GM19043 (cell line): ENCODE results near the gene CA5A.
"Not testable (repeated sequence)": the region's sequence is repeated elsewhere in the genome, so short reads cannot be mapped to it uniquely, and the experiment has no call there.

Experiments used
- ATAC-seq: cut with Tn5 transposase; IDR thresholded peaks from one replicate; pipeline ENCODE4 v1.9.1; 2021; ENCODE audit warnings: low read depth; ENCODE audit not compliant: unreplicated experiment

CA5A gene

DNA sequence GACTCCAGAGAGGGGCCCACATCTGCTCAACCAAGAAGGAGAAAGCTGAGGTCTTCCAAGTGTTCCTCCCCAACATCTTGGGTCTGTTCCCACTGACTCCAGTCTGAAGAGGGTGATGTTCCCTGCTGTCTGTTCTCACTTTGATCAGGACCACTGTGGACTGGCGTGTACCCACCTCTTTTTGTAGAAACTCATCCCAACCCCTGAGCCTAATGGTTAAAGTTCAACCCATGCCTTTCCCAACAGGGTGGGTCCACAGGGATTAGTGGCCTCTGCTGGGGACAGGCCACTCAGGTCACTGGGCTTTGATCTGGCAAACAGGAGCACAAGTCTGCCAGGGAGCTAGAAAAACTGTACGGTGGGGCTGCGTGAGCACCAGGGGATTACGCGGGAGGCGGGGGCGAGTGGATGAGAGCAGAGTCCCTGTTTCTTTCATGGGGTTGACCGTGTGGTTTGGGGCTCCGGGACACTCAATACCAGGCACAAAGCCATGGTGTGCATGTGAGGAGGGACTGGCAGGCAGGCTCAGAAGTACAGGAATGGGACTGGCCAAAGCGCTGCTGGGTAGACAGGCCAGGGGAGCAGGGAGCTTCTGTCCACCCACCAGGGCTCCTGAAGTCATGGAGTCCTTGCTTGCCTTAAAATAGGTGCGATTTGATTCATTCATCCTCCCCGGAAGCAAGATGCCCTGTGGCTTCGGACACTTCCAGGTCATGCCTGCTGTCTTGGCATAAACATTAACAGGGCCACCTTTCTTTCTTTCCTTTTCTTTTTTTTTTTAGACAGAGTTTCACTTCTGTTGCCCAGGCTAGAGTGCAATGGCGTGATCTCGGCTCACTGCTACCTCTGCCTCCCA lies at the start of gene CA5A:
TSS of gene CA5A (minus strand) at position 155 of the 856 bp plus-strand sequence. CDS start at position 76, 79 bp downstream.
- no peak for ATAC-seq

DNA sequence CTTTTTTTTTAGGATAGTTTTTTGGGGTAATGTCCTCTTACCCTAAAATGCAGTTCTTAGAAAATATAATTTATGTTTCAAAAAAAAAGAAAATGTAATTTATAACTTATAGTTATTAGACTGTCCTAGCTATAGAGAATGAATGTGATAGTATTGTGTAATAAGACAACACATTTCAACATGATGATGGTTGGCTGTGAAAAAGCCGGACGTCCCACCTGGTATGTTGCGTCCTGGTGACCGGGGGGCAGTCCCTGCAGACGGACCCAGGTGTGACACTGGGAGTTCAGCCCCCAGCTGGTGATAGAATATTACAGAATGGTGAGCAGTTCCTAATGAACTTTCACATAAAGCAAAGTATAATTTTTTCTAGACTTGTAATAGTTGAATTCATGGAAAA lies 49.2 kb upstream of the CA5A start:
- not testable (repeated sequence) for ATAC-seq

DNA sequence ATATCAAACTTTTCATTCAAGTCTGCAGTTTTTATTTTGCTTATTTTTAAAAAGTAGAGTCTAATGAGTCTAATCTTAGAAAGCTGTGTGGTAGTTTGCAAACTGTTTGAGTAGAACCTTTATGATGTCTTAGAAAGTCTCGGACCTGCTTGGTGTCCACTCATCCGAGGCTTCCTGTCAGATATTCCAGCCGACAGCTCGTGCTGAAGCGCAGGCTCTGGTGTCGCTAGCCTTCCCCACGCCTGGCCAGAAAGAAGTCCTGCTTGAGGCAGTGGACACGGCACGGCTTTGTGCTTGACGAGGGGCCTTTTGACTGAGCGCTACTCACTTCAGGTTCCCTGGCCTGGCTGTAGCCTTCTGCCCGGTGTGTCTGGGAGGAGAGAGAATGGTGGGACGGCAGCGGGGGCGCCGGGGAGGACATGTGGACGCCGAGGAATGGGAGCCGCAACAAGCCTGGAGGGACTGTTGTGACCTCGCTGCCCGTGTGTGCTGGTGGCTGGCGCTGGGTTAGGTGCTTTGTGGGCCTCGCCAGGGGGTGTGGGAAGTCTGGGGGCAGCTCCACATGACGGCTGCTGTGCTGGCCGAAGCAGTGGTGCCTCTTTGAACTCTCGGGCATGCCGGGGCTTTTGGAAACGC lies 48.4 kb upstream of the CA5A start:
- ATAC-seq, result no peak

DNA sequence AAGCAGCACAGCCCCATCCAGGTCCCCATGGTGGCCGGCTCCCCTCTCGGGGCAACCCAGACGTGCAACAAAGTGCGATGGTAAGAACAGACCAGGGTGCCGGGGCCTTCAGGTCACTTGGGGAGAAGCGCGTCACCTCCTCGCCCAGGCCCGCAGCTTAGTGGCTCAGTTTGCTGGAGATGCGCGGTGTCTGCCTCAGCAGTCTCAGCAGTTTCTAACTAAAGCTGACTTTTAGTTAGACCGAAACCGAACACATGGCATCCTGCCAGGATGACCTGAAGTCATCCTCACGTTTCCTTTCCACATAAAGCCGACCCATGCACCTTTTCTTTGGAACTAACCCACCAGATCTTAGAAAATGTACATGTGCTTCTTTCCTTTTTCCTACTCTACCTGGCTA lies 47.9 kb upstream of the CA5A start:
- not testable (repeated sequence) for ATAC-seq

DNA sequence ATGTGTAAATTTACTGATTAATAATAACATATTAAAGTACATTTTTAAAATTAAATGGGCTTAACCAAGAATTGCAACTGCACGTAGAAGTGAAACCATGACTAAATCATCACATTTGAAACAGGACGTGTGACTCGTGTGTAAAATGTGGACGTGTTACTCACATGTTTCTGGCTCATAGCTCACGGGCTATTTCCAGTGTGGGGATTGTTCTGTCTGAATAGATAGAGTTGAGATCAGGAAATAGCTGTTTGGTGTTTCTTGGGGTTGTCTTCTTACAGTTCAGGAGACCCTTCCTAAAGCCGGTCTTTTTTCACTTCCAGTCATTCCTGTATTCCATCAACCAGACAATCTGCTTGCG lies 47.4 kb upstream of the CA5A start:
- not testable (repeated sequence) for ATAC-seq

DNA sequence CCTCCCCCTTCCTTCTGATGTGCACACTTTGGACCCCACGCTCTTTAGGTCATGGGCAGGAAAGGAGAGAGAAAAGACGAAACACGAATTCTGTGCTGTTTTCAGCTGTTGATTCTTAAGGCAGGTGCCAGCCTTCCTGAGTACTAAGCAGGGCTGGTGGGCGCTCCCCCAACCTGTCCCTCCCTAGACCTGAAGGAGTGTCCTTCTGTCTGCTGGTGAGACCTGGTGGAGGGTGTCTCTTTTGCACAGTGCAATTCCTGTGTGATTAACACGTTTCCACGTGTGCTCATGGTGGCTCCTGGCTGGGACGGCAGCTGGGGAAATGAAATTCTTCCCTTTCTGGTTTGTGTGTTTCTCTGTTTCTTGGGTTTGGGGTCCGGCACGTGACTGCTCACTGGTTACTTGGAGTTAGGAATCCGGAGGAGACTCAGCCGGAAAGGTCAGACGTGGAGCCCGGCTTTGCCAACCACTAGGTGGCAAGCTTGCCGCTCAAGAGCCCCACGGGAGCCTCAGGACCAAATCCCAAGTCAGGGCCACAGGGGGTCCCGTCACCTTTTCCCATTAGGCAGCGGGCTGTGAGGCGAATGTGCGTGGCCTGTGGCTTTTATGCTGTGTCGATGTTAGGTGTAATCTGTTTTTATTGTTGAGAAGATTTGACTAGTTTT lies 46.9 kb upstream of the CA5A start:
- ATAC-seq, result not testable (repeated sequence)

DNA sequence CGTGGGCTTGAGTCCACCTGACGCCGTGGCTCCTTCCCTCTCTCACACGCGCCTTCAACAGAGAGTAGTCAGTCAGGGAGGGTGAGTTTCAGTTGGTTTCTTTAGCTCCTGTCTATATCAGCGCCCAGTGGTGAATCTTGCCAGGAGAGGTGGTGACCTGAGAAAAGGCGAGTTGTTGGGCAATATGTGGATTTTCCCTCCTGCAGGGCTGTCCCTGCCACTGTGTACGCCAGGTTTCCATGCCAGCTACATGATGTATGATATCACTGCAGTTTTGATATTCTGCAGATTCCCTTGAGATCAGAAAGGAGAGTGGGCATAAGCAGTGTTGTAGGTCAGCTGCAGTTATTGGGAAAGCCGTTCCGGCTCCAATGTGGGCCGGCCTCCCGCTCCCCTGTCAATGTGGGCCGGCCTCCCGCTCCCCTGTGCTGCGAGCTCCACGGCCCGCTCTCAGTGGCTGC lies 46.3 kb upstream of the CA5A start:
- no peak for ATAC-seq

DNA sequence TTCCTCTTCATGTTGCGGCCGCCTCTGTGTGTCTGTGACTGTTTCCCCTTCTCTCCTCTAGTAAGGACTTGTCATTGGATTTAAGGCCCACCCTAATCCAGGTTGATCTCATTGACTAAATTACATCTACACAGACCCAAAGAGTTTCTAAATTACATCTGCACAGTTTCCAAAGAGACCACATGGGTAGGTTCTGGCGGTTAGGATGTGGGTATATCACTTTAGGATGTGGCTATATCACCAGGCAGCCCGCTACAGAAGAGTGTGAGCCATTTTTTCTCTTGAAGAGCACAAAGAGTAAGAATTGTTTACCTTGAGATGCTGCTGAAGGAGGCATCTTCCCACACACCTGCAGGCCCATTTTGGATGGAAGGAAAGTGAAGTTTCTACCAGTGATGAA lies 45.0 kb upstream of the CA5A start:
- ATAC-seq, result not testable (repeated sequence)

DNA sequence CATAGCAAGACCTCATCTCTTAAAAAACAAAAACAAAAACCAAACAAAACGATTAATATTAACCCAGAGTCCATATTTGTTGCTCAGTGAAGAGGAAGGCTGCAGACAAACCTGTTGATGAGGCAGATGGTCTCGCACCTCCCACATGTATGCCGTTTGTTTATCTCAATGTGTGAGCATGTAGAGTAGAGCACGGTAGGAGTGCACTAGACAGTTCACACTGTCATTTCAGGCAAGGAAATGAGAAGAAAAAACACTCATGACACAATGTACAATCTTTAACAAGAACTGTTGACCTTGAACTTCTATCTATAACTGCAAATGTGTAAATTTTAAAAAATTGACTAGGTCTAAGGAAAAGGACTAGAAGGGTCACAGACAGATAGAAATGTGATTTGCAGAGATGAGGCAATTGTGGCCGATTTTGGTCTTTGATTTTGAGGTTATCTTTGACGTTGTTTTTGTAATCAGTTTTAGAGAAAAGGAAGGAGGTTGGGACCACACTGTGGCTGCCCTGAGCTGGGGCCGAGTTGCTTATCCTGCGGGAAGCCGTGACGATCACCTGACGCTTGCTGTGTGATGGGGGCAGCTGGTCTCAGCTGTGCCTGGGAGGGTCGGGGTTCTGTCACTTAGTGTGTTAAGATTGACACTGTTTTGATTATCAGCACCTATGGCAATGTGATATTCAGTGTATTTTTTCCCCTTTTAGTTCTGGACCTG lies 43.7 kb upstream of the CA5A start:
- not testable (repeated sequence) for ATAC-seq

DNA sequence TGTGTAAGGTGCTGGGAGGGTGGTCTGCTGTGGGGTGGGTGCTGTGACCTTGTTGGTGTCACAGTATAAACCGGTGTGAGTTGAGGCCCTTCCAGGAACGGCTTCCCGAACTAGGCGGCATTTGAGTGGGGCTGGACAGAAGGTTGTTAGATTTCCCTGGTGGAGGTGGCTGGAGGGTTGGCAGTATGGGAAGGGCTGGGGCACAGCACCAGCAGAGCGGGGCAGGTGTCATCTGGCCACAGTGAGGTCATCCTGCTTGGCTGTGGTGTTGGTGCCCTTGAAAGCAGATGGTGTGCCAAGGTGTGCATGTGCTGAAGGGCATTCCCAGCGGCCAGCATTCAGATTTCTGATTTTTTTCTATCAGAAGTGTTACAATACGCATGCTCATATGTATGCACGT lies 43.0 kb upstream of the CA5A start:
- ATAC-seq, result no peak

DNA sequence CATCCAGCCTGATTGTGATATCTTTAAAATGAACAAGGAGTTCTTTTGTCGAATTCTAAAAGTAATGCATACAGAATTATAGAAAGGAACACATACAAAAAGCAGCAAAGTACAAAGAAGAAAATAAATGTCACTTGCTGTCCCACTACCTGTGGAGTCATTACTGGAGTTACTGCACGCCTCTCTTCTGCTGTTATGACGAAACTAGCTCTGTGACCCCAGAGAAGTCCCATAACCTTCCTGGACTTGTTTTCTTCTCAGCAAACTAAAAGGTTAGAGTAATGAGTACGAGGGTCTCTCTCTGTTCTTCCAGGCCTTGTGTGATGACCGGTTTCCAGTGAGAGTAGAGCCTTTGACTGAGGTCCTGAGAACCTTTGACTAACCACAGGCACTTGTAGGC lies 41.8 kb upstream of the CA5A start:
- no peak for ATAC-seq

DNA sequence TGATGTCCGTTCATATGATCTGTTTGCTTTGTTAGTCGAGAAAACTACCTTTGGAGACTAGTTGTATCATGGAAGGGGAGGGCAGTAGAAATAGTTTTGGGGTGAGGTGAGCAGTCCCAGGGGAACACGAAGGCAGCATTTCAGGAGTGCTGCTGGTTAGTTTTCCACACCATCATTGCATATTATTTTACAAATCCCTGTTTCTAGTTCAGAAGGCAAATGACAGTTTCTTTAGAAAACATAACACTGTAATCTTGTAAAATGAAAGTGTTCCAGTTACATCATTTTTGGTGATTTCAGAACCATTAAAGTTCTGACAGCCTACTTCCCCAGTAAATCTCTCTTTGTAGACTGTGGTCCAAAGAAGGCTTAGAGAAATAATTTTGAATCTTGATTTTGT lies 40.3 kb upstream of the CA5A start:
- no peak for ATAC-seq

DNA sequence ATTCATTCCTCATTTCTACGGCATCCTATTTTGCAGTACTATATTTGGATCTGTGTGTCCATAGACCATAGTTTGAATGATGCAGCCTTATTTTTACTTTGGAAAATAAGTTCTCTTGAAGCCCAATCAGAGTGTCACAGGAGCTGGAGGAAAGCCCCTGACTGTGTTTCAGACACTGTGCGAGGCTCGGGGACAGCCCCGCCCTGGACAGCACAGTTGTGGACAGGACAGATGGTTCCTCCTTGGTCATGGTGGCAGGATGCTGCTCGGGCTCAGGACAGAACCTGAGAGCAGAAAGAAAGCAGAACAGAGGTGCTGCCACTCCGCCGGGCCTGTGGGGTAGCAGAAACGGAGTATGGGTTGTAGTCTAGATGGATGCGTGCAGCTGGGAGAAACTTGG lies 37.8 kb upstream of the CA5A start:
- no peak for ATAC-seq

DNA sequence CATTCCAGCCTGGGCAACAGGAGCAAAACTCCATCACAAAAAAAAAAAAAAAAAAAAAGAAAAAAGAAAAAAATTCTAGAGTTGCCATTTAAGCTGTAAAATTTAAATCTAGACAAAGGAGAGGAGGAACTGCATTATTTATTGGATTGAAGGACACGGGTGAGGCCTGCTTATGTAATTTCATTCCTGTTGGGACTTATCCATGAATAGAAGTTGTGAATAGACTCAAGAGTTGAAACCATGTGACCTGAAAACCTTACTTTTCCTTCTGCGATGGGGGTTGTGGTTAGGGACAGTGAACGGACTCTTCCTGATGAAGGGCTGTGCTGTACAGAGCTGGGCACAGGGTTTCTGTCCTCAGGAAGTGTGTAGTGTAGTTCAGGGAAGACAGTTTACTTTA lies 37.4 kb upstream of the CA5A start:
- ATAC-seq, result no peak

DNA sequence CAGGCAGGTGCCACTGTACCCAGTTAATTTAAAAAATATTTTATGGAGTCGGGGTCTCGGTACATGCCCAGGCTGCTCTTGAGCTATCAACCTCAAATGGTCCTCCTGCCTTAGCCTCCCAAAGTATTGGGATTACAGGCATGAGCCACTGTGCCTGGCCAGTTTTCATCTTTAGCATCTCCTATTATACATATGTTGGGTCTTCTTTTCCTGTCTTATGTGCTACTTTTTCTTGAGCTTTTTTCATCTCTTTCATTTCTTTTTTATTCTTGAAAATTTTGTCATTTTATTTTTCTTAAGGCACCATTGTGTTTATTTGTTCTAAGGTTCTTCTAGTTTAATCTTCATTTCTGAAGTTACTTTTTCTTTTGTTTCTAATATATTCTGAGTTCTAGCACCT lies 35.6 kb upstream of the CA5A start:
- no peak for ATAC-seq

DNA sequence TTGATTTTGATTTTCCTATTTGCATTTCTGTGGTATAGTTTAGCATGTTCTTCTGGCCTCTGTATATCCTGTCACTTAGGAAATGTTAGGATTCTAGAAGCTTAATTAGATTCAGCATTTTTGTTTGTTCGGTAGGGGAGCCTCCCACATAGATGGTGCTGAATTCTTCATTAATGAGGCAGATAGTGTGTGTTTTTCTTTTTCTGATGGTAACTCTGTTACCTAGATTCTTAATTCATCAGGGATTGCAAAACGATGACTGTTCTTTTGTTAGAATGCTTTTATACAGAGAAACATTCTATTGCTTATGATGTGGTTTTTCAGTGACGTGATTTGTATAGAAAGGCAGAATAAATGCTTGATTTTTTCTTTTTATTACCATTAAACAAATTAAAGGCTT lies 33.9 kb upstream of the CA5A start:
- no peak for ATAC-seq

DNA sequence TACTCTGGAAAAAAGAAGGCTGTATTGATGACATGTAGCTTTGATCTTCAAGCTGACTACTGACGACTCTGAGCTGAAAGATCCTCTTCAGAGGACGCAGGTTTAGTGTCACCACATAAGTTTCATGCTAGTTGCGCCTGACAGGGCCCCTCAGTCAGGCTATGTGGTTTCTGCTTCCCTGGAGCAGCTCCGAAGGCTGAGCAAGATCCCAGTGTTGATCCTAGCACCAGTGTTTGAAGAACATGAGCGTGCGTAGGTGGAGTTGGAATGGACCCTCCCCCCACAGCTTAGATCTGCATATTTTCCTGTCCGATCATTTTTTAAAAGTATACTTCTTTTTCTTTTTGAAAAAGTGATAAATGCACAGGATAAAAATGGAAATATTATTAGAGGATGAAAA lies 32.2 kb upstream of the CA5A start:
- ATAC-seq, result no peak

DNA sequence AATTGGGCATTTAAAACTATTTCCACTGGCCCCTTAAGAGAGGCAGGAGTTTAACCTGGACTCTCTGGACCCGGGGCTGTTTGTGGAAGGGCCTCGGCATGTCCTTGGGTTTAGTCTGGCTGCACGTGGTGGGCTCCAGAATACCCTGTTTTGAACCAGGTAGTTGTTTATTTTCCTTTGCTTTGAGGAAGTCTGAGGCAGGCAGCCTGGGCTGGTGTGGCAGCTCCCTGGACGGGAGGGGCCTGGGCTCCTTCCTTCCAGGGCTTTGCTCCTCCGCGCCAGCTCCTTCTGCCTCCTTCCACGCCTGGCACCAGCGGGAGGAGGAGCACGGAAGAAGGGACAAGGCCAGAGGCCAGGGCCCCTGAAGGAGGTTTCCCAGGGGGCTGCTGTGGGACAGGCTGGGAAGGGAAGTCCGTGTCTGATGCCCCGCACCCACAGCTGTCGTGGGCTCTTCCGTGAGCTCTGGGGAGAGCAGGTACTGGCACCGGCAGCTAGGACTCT lies 30.4 kb upstream of the CA5A start:
- ATAC-seq, result no peak

DNA sequence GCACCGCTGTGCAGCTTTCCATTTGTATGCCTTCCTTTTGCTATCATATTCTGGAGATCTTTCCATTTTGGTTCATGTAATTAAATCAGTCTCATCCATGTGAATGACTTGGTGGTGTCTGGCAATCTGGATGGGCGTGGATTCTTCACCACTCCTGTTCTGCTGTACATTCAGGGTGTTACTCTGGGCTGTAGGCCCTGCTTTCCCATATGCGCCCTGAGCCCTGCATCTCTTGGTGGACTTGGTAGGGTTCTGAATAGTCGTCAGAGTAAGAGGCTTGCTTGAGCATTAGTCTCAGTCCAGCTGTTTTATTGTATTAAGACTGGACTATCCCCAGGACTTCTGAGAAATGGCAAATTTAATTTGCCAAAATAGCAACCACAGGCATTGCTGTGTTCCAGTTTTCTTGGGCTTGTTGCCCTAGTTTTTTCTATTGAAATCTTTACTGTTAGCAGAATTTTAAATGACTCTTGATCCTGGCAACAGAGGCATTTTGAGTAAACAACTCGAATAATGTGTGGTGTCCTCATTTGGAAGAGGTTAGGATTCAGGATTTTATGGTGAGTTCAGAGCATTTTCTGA lies 29.8 kb upstream of the CA5A start:
- no peak for ATAC-seq

DNA sequence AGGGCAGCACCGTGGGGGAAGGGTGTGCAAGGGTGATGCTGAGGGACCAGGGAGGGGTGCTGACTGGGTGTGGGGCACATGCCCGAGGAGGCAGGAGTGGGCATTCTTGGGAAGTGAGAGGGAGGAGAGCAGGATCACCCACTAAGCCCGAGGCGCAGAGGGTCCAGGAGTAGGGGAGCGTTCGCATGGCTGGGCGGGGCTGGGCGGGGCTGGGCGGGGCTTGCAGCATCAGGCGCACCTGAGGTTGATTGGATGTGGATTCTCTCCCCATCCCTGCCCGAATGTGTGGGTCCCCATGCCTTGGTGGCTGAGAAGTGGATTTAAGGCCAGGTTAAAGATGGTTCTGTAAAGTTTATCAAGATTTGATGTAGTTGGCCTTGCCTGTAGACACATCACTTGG lies 29.1 kb upstream of the CA5A start:
- no peak for ATAC-seq
